Measurements from ENCODE around the gene SORCS2. TPM values are rescaled to one million over a fixed set of nuclear protein-coding genes. Genes with fewer than 3 reads are reported as not detected.
A peak's percentile ranks its signal among the peaks of the same experiment; 100 is the strongest.

The SORCS2 gene
- total RNA-seq, 4 donors from 2014 or later, result 1.1 to 2.5 (median 2.0) TPM

- Histone ChIP-seq H3K9me3 (no peaks in the 10 kb centered on the region), H3K27me3 (peaks cover 0 to 12% (median 0%) of the 10 kb centered on the region in 4 donors), H3K36me3 (no peaks in the 10 kb centered on the region), H3K27ac (peak overlapping the region in 3 of 4 donors; percentile 12 to 52 (median 14)), H3K4me1 (peaks cover 8 to 26% (median 13%) of the 10 kb centered on the region in 3 donors), H3K4me3 (no peak overlapping the region)
- intact Hi-C loops (cut with DNase I), result no loop called here
- no peak for TF ChIP-seq CTCF (IDR thresholded peaks at IDR 0.05)
- WGBS, 2 donors, result 65 to 73% methylated on average over 16 to 17 of the region's 17 CpGs
- no peak for DNase-seq
Observed at GRCh38 chr4:7334521-7335275, 142.4 kb downstream of the SORCS2 start.

- WGBS, 2 donors, result 20% methylated on average over 2 of the region's 24 CpGs; no CpG with 5 or more reads in 1 of the 2 donors
- no peaks in the 10 kb centered on the region for H3K36me3 ChIP-seq
- H3K27ac ChIP-seq, result peak overlapping the region in 3 of 4 donors; percentile 12 to 52 (median 14)
- peak; percentile 27 to 74 (median 56) for TF ChIP-seq CTCF (IDR thresholded peaks at IDR 0.05)
- no peak for TF ChIP-seq POLR2A (IDR thresholded peaks at IDR 0.05)
- H3K9me3 ChIP-seq, result no peaks in the 10 kb centered on the region
- DNase-seq, result no peak
- H3K4me1 ChIP-seq, result peaks cover 8 to 26% (median 13%) of the 10 kb centered on the region in 3 donors
- intact Hi-C loops (cut with DNase I), result no loop called here
- H3K27me3 ChIP-seq, result peaks cover 0 to 12% (median 0%) of the 10 kb centered on the region in 4 donors
- no peak overlapping the region for H3K4me3 ChIP-seq
Observed at GRCh38 chr4:7335344-7336066, 143.2 kb downstream of the SORCS2 start.

GRCh38 chr4:7336067-7336569 is 143.8 kb downstream of the SORCS2 start:
- no peak for DNase-seq
- Histone ChIP-seq H3K4me1 (peaks cover 8 to 26% (median 13%) of the 10 kb centered on the region in 3 donors), H3K9me3 (no peaks in the 10 kb centered on the region), H3K36me3 (no peaks in the 10 kb centered on the region), H3K4me3 (no peak overlapping the region), H3K27ac (peak overlapping the region in 2 of 4 donors; percentile 12 to 14), H3K27me3 (peaks cover 0 to 5% (median 0%) of the 10 kb centered on the region in 4 donors)
- no peak for TF ChIP-seq POLR2A (IDR thresholded peaks at IDR 0.05)
- peak in 1 of 6 experiments; percentile 1 for TF ChIP-seq CTCF (IDR thresholded peaks at IDR 0.05)
- intact Hi-C loops (cut with DNase I), result no loop called here
- WGBS, 2 donors, result 82% methylated on average over 5 of the region's 17 CpGs; no CpG with 5 or more reads in 1 of the 2 donors

- H3K27me3 ChIP-seq, result peaks cover 0 to 1% (median 0%) of the 10 kb centered on the region in 4 donors
- H3K4me3 ChIP-seq, result no peak overlapping the region
- DNase-seq, result no peak
- peaks cover 8 to 26% (median 13%) of the 10 kb centered on the region in 3 donors for H3K4me1 ChIP-seq
- no peak for TF ChIP-seq POLR2A (IDR thresholded peaks at IDR 0.05)
- no peak for TF ChIP-seq CTCF (IDR thresholded peaks at IDR 0.05)
- intact Hi-C loops (cut with DNase I), result no loop called here
- no peaks in the 10 kb centered on the region for H3K9me3 ChIP-seq
- H3K36me3 ChIP-seq, result no peaks in the 10 kb centered on the region
- H3K27ac ChIP-seq, result no peak overlapping the region
- 82% methylated on average over 8 of the region's 14 CpGs; no CpG with 5 or more reads in 1 of the 2 donors for WGBS, 2 donors
Observed at GRCh38 chr4:7336732-7337131, 144.4 kb downstream of the SORCS2 start.

All from esophagus squamous epithelium (tissue), 5 donors.